ENCODE measurements around the gene FCGR2B. TPM values are rescaled to one million over a fixed set of nuclear protein-coding genes. Genes with fewer than 3 reads are reported as not detected.
A peak's percentile ranks its signal among the peaks of the same experiment; 100 is the strongest.

FCGR2B gene
- total and polyA plus RNA-seq, 2 experiments from 2014 or later: not detected

DNA sequence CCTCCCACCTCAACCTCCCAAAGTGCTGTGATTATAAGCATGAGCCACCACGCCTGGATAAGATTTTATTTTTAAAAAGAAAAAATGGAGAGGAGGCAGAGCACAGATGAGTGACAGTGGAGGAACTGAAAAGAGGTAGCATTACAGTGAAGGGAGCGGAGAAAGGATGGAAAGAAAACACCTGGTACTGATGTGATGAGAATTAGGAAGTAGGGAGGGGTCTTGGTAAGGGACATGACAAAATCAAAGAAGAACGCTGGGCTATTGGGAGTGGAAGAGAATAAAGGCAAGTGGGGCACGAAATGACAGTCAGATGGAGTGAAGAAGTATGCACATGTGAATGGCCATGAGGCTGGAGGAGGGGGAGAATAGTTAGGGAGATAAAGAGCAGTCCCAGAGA lies 46.4 kb downstream of the FCGR2B start:
- Mint-ChIP-seq H3K4me3 (no peak overlapping the region), H3K9me3 (no peaks in the 10 kb centered on the region), H3K36me3 (ENCODE audit: low read depth) (no peaks in the 10 kb centered on the region), H3K4me1 (peaks cover 10% of the 10 kb centered on the region), H3K27ac (no peak overlapping the region), H3K27me3 (ENCODE audit: insufficient read depth, low read depth, poor library complexity) (peaks cover 3% of the 10 kb centered on the region)
- H3K4me1 ChIP-seq (ENCODE audit: insufficient read depth): no peaks in the 10 kb centered on the region
- DNase-seq (ENCODE audit: low spot score) (no peak), ATAC-seq (no peak)
- 0 out of 2 replicates have a peak overlapping the region, but pooled peaks have one; percentile 32 for H2AFZ ChIP-seq
- no peaks in the 10 kb centered on the region for H3K27me3 ChIP-seq (ENCODE audit: insufficient read depth)
- no peak overlapping the region; the same call in 1 of the 2 replicates for H3K4me2 ChIP-seq
- no peaks in the 10 kb centered on the region for H3F3A ChIP-seq (replicated peaks; ENCODE audit: low read depth)
- no peaks in the 10 kb centered on the region for H3K36me3 ChIP-seq (ENCODE audit: insufficient read depth)
- no peak overlapping the region for H3K4me3 ChIP-seq
- no peak overlapping the region for H3K27ac ChIP-seq (ENCODE audit: low read depth)
- no peaks in the 10 kb centered on the region for H4K20me1 ChIP-seq (replicated peaks; ENCODE audit: insufficient read depth)
- TF ChIP-seq JUNB (IDR thresholded peaks at IDR 0.05; ENCODE audit: unreplicated experiment): no peak
- no peak for TF ChIP-seq STAT1 (IDR thresholded peaks at IDR 0.05; ENCODE audit: unreplicated experiment)
- no peak for TF ChIP-seq ZNF114 (CRISPR knock-in tag; IDR thresholded peaks at IDR 0.05)
- no peak for TF ChIP-seq CREB1 (CRISPR knock-in tag; IDR thresholded peaks at IDR 0.05; ENCODE audit: low read depth)
- TF ChIP-seq EZH2 (IDR thresholded peaks at IDR 0.05; ENCODE audit: low read depth, unreplicated experiment): no peak
- TF ChIP-seq EZH2phosphoT487 (IDR thresholded peaks at IDR 0.05; ENCODE audit: unreplicated experiment): no peak
- no peak for TF ChIP-seq ETS1 (IDR thresholded peaks at IDR 0.05)
- no peak for TF ChIP-seq CTCF (conservative IDR thresholded peaks at IDR 0.05; ENCODE audit: low read depth in 2 of 2)
- TF ChIP-seq, protein P1, sequence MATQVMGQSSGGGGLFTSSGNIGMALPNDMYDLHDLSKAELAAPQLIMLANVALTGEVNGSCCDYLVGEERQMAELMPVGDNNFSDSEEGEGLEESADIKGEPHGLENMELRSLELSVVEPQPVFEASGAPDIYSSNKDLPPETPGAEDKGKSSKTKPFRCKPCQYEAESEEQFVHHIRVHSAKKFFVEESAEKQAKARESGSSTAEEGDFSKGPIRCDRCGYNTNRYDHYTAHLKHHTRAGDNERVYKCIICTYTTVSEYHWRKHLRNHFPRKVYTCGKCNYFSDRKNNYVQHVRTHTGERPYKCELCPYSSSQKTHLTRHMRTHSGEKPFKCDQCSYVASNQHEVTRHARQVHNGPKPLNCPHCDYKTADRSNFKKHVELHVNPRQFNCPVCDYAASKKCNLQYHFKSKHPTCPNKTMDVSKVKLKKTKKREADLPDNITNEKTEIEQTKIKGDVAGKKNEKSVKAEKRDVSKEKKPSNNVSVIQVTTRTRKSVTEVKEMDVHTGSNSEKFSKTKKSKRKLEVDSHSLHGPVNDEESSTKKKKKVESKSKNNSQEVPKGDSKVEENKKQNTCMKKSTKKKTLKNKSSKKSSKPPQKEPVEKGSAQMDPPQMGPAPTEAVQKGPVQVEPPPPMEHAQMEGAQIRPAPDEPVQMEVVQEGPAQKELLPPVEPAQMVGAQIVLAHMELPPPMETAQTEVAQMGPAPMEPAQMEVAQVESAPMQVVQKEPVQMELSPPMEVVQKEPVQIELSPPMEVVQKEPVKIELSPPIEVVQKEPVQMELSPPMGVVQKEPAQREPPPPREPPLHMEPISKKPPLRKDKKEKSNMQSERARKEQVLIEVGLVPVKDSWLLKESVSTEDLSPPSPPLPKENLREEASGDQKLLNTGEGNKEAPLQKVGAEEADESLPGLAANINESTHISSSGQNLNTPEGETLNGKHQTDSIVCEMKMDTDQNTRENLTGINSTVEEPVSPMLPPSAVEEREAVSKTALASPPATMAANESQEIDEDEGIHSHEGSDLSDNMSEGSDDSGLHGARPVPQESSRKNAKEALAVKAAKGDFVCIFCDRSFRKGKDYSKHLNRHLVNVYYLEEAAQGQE (IDR thresholded peaks at IDR 0.05; ENCODE audit: unreplicated experiment): no peak
- no peak for TF ChIP-seq ZNF331 (CRISPR knock-in tag; IDR thresholded peaks at IDR 0.05; ENCODE audit: low read depth)
- TF ChIP-seq NANOG (IDR thresholded peaks at IDR 0.05; ENCODE audit: borderline replicate concordance): no peak
- no peak for TF ChIP-seq POLR2AphosphoS5 (IDR thresholded peaks at IDR 0.05; ENCODE audit: low read depth)
- no peak for TF ChIP-seq ZNF462 (CRISPR knock-in tag; IDR thresholded peaks at IDR 0.05)
- peaks cover 4% of the 10 kb centered on the region; the same call in 1 of the 2 replicates for H3K9me2 ChIP-seq (ENCODE audit: insufficient read depth)
- no peaks in the 10 kb centered on the region for H3K79me2 ChIP-seq (replicated peaks; ENCODE audit: insufficient read depth)
